H9 (cell line): ENCODE results near the gene POLA1. TPM values are rescaled to one million over a fixed set of nuclear protein-coding genes. Genes with fewer than 3 reads are reported as not detected.
A peak's percentile ranks its signal among the peaks of the same experiment; 100 is the strongest.

Source experiments
- DNase-seq: peaks from one replicate; pipeline ENCODE4 v3.0.0-alpha.2; 2017
- H2AFZ ChIP-seq: one replicate; pipeline ENCODE4 v1.6.1; 2013; ENCODE audit warnings: mild to moderate bottlenecking, low read length, control low read depth, moderate library complexity
- H2AK5ac ChIP-seq: 2 replicates; pipeline ENCODE4 v1.6.1; 2013; ENCODE audit warnings: low read length, control low read depth, mixed read lengths; ENCODE audit not compliant: insufficient read length
- H2BK120ac ChIP-seq: one replicate; pipeline ENCODE4 v1.6.1; 2013; ENCODE audit warnings: low read depth, mild to moderate bottlenecking, low read length, control low read depth, inconsistent platforms; ENCODE audit not compliant: poor library complexity, severe bottlenecking
- H2BK12ac ChIP-seq: 2 replicates; pipeline ENCODE4 v1.6.1; 2013; ENCODE audit warnings: low read length, control low read depth, mixed read lengths, low read depth; ENCODE audit not compliant: insufficient read length
- H2BK15ac ChIP-seq: 2 replicates; pipeline ENCODE4 v1.6.1; 2013; ENCODE audit warnings: low read depth, low read length, control low read depth
- H2BK20ac ChIP-seq: one replicate; pipeline ENCODE4 v1.6.1; 2013; ENCODE audit warnings: low read depth, mild to moderate bottlenecking, low read length, control low read depth, inconsistent platforms; ENCODE audit not compliant: poor library complexity, severe bottlenecking
- H2BK5ac ChIP-seq: 2 replicates; pipeline ENCODE4 v1.6.1; 2013; ENCODE audit warnings: low read length, control low read depth, mixed read lengths; ENCODE audit not compliant: insufficient read length
- H3K14ac ChIP-seq: 2 replicates; pipeline ENCODE4 v1.6.1; 2013; ENCODE audit warnings: low read length, control low read depth; ENCODE audit not compliant: insufficient read depth
- H3K18ac ChIP-seq: 2 replicates; pipeline ENCODE4 v1.6.1; 2013; ENCODE audit warnings: low read depth, mild to moderate bottlenecking, mixed read lengths, low read length, control low read depth; ENCODE audit not compliant: insufficient read length
- H3K23ac ChIP-seq: 2 replicates; pipeline ENCODE4 v1.6.1; 2013; ENCODE audit warnings: low read length, control low read depth, mixed read lengths, low read depth; ENCODE audit not compliant: insufficient read length
- H3K23me2 ChIP-seq: 2 replicates; pipeline ENCODE4 v1.6.1; 2013; ENCODE audit warnings: low read depth, mild to moderate bottlenecking, mixed read lengths, low read length, control low read depth; ENCODE audit not compliant: insufficient read length, poor library complexity, severe bottlenecking
- H3K27ac ChIP-seq: 2 replicates; pipeline ENCODE4 v1.5.1; 2013; ENCODE audit warnings: low read length, control low read depth, mixed read lengths, low read depth; ENCODE audit not compliant: insufficient read length
- H3K27me3 ChIP-seq: 2 replicates; pipeline ENCODE4 v1.6.1; 2013; ENCODE audit warnings: low read length, control low read depth, inconsistent platforms; ENCODE audit not compliant: insufficient read depth
- H3K4ac ChIP-seq: 2 replicates; pipeline ENCODE4 v1.6.1; 2013; ENCODE audit warnings: low read depth, mild to moderate bottlenecking, control low read depth, inconsistent platforms, low read length, moderate library complexity
- H3K4me1 ChIP-seq: 2 replicates; pipeline ENCODE4 v1.6.1; 2013; ENCODE audit warnings: low read length, control low read depth, inconsistent platforms; ENCODE audit not compliant: insufficient read depth
- H3K4me2 ChIP-seq: 2 replicates; pipeline ENCODE4 v1.6.1; 2013; ENCODE audit warnings: low read length, control low read depth, mixed read lengths; ENCODE audit not compliant: insufficient read length, insufficient read depth
- H3K56ac ChIP-seq: 2 replicates; pipeline ENCODE4 v1.6.1; 2013; ENCODE audit warnings: low read depth, mild to moderate bottlenecking, mixed read lengths, low read length, control low read depth; ENCODE audit not compliant: insufficient read length
- H3K79me1 ChIP-seq: 2 replicates; pipeline ENCODE4 v1.6.1; 2013; ENCODE audit warnings: low read depth, mild to moderate bottlenecking, moderate library complexity, low read length, control low read depth, inconsistent platforms; ENCODE audit not compliant: insufficient read depth, poor library complexity, severe bottlenecking
- H3K79me2 ChIP-seq: 2 replicates; pipeline ENCODE4 v1.6.1; 2013; ENCODE audit warnings: low read length, control low read depth, inconsistent platforms; ENCODE audit not compliant: insufficient read depth
- H3K9ac ChIP-seq: 2 replicates; pipeline ENCODE4 v1.6.1; 2013; ENCODE audit warnings: low read length, control low read depth, mixed read lengths; ENCODE audit not compliant: insufficient read length; ENCODE audit errors: extremely low read depth
- H3K9me3 ChIP-seq: one replicate; pipeline ENCODE4 v1.6.1; 2013; ENCODE audit warnings: low read depth, low read length, inconsistent platforms; ENCODE audit not compliant: control insufficient read depth
- H3T11ph ChIP-seq: one replicate; pipeline ENCODE4 v1.6.1; 2013; ENCODE audit warnings: mild to moderate bottlenecking, low read length, control low read depth, inconsistent platforms
- H4K20me1 ChIP-seq: one replicate; pipeline ENCODE4 v1.6.1; 2013; ENCODE audit not compliant: control insufficient read depth, insufficient read length, insufficient read depth
- H4K5ac ChIP-seq: 2 replicates; pipeline ENCODE4 v1.6.1; 2013; ENCODE audit warnings: low read depth, mild to moderate bottlenecking, mixed read lengths, low read length, control low read depth; ENCODE audit not compliant: insufficient read length
- H4K8ac ChIP-seq: replicated peaks from 2 replicates; pipeline ENCODE4 v1.6.1; 2013; ENCODE audit warnings: low read length, control low read depth, mixed read lengths, low read depth; ENCODE audit not compliant: insufficient read length
- H4K91ac ChIP-seq: 2 replicates; pipeline ENCODE4 v1.6.1; 2013; ENCODE audit warnings: low read depth, mild to moderate bottlenecking, moderate library complexity, mixed read lengths, low read length, control low read depth; ENCODE audit not compliant: insufficient read length
- H3K27ac Mint-ChIP-seq, 3 experiments: 2 replicates in 2 of 3; 3 replicates in 1 of 3; pipeline ENCODE4 v1.8.0; 2020 to 2021; ENCODE audit warnings: mixed read lengths in 3 of 3, mild to moderate bottlenecking in 1 of 3, moderate library complexity in 1 of 3
- H3K27me3 Mint-ChIP-seq: 2 replicates; pipeline ENCODE4 v1.8.0; 2021; ENCODE audit warnings: low read depth, mild to moderate bottlenecking, moderate library complexity, mixed read lengths
- H3K36me3 Mint-ChIP-seq, 3 experiments: 2 replicates in 2 of 3; 3 replicates in 1 of 3; pipeline ENCODE4 v1.8.0; 2020 to 2021; ENCODE audit warnings: low read depth in 3 of 3, mixed read lengths in 3 of 3; ENCODE audit not compliant: insufficient read depth in 1 of 3
- H3K4me1 Mint-ChIP-seq, 2 experiments: 2 replicates each; pipeline ENCODE4 v1.8.0; 2020; ENCODE audit warnings: mixed read lengths in 2 of 2
- H3K4me3 Mint-ChIP-seq, 2 experiments: 2 replicates in 1 of 2; 3 replicates in 1 of 2; pipeline ENCODE4 v1.8.0; 2020 to 2021; ENCODE audit warnings: mild to moderate bottlenecking in 2 of 2, mixed read lengths in 2 of 2, moderate library complexity in 1 of 2
- H3K9me3 Mint-ChIP-seq, 2 experiments: 2 replicates in 1 of 2; 3 replicates in 1 of 2; pipeline ENCODE4 v1.8.0; 2020; ENCODE audit warnings: mild to moderate bottlenecking in 2 of 2, mixed read lengths in 2 of 2, moderate library complexity in 1 of 2
- CTCF ChIP-seq: fragments of 200-600 bp; sonication (generic); conservative IDR thresholded peaks from 3 replicates; pipeline ENCODE4 v1.8.0; 2021; ENCODE audit warnings: antibody characterized with exemption, mild to moderate bottlenecking
- WGBS: extraction: QIAGEN DNeasy Blood & Tissue Kit; methylation state at CpG from one replicate; pipeline ENCODE4 v1.1.7; 2013; ENCODE audit warnings: missing lambda C conversion rate, low lambda C conversion rate, mixed read lengths; ENCODE audit not compliant: insufficient read length; ENCODE audit errors: extremely low coverage; 5-methylcytosine and 5-hydroxymethylcytosine counted together
- total RNA-seq: library from RNA; stranded (reverse); gene quantifications from 2 replicates; pipeline ENCODE4 v1.2.1, GENCODE V29; 2021

POLA1 gene
- total RNA-seq, 1 experiment from 2014 or later, result 60.2 TPM

- Histone ChIP-seq H2BK120ac (no peak overlapping the region), H3K4me1 (no peaks in the 10 kb centered on the region), H4K5ac (no peak overlapping the region), H3K27ac (no peak overlapping the region), H3K23me2 (no peaks in the 10 kb centered on the region), H3K4me2 (no peak overlapping the region), H2AFZ (no peak overlapping the region), H2BK12ac (no peak overlapping the region), H2AK5ac (no peak overlapping the region), H3K23ac (no peak overlapping the region), H4K91ac (no peak overlapping the region), H4K8ac (no peak overlapping the region), H3K9ac (no peak overlapping the region), H3K27me3 (no peaks in the 10 kb centered on the region), H3K18ac (no peak overlapping the region), H3K14ac (no peak overlapping the region), H3K79me2 (no peaks in the 10 kb centered on the region), H4K20me1 (no peaks in the 10 kb centered on the region), H3K56ac (no peak overlapping the region), H2BK20ac (no peak overlapping the region), H2BK5ac (no peak overlapping the region), H3K9me3 (no peaks in the 10 kb centered on the region), H3K79me1 (no peaks in the 10 kb centered on the region), H3K4ac (no peak overlapping the region), H3T11ph (no peak overlapping the region), H2BK15ac (no peak overlapping the region)
- H3K27me3 Mint-ChIP-seq, result no peaks in the 10 kb centered on the region
- WGBS, result no CpG with 5 or more reads among the region's 4 CpGs
- no peaks in the 10 kb centered on the region for H3K9me3 Mint-ChIP-seq
- no peak for DNase-seq
- no peak for TF ChIP-seq CTCF
- peak overlapping the region in 1 of 3 experiments; percentile 6; a peak in 1 of 7 replicates for H3K27ac Mint-ChIP-seq
- no peak overlapping the region for H3K4me3 Mint-ChIP-seq
- peaks cover 10 to 47% (median 16%) of the 10 kb centered on the region in 3 experiments; a peak in 6 of 7 replicates for H3K36me3 Mint-ChIP-seq
- H3K4me1 Mint-ChIP-seq, result peaks cover 3% of the 10 kb centered on the region in 2 experiments
Observed at GRCh38 chrX:24851780-24852179, 158.1 kb downstream of the POLA1 start.
